Loucy (cell line): ENCODE results near the gene PLXNB3.

ENCODE experiments used
- EZH2phosphoT487 ChIP-seq: fragments of 200-600 bp; IDR thresholded peaks from 2 replicates; pipeline ENCODE4 v1.6.1; 2018; ENCODE audit warnings: antibody characterized with exemption, mild to moderate bottlenecking, moderate library complexity, borderline replicate concordance
- TF ChIP-seq, protein P1 (sequence below): fragments of 200-600 bp; sonication (generic); conservative IDR thresholded peaks from 2 replicates; pipeline ENCODE4 v1.5.1; 2014; ENCODE audit warnings: mild to moderate bottlenecking, antibody characterized with exemption, low read length

DNA sequence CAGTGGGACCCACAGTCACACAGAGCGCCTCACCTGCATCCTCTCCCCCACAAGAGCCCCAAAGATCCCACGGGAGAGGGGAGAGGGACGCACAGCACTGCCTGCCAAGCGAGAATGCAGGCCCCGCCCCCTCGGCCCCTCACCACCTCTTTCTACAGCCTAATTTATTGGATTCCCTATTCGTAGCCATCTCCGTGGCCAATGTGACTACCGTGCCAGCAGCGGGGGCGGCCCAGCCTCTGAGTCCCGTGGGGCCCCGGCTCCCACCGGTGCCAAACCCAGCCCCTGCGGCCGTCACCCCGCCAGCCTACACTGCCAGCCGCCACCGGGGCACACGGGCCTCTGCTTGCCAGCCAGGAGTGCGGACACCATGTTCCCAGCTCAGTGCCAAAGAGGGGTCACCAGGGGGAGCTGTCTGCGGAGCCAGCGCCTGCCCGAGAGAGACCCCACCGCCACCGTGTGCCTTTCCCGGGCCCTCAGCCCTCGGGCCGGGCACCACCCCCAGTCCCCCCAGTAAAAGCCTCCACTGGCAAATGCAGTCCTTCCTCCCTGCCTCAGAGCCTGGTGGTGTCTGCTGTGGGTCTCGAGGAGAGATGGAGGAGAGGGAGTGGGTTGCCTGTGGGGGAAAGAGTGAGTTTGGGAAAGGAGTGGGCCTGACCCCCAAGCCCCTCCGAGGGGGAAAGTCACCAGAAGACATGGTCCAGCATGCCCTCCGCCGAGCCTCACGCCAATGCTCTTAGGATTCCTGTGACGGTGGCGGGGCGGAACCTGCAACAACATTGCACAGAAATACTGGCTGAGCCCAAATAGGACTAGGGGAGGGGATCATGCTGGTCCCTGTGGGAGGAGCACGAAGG, 19.6 kb upstream of the PLXNB3 start:
- TF ChIP-seq, protein P1, sequence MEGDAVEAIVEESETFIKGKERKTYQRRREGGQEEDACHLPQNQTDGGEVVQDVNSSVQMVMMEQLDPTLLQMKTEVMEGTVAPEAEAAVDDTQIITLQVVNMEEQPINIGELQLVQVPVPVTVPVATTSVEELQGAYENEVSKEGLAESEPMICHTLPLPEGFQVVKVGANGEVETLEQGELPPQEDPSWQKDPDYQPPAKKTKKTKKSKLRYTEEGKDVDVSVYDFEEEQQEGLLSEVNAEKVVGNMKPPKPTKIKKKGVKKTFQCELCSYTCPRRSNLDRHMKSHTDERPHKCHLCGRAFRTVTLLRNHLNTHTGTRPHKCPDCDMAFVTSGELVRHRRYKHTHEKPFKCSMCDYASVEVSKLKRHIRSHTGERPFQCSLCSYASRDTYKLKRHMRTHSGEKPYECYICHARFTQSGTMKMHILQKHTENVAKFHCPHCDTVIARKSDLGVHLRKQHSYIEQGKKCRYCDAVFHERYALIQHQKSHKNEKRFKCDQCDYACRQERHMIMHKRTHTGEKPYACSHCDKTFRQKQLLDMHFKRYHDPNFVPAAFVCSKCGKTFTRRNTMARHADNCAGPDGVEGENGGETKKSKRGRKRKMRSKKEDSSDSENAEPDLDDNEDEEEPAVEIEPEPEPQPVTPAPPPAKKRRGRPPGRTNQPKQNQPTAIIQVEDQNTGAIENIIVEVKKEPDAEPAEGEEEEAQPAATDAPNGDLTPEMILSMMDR, result no peak
- no peak for TF ChIP-seq EZH2phosphoT487
